GM12864 (cell line): ENCODE results near the gene EVL.

Experiments
- DNase-seq: peaks from one replicate; pipeline ENCODE4 v3.0.0-alpha.2; 2011; ENCODE audit warnings: low read depth
- H3K4me3 ChIP-seq: 2 replicates; pipeline ENCODE4 v1.5.1; 2011; ENCODE audit warnings: mild to moderate bottlenecking, low read depth, low read length, control low read depth
- TF ChIP-seq, protein P1 (sequence below): IDR thresholded peaks from 2 replicates; pipeline ENCODE4 v1.5.1; 2011; ENCODE audit warnings: low read depth, mild to moderate bottlenecking, moderate library complexity, low read length, control low read depth, inconsistent platforms; ENCODE audit errors: missing control alignments

The EVL gene

DNA sequence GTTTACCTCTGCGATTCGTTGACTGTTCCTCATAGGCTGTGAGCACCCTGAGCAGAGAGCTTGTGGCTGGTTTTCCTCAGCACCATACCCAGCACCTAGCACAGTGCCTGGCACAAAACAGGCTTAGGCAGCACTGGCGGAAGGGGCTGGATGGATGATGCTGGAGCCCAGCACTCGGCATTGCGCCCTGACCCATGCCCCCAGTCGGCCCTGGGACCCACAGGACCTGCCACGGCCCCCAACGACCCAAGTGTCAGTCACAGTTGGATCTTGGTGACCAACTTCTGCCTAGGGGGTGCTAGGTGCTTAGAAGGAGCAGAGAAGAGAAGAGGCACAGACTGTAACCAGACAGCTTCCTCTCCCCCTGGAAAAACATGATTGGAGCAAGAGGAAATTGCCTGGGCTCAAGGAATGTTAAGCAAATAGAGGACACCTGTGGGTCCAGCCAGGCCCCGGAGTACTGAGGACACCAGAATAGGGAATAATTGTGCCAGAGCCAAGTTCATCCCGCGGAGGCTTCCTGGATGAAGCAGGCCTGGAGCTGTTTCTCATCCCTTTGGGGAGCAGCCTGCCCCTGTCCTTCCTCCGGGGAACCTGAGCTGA, 62.7 kb downstream of the EVL start:
- no peak for DNase-seq
- H3K4me3 ChIP-seq = no peak overlapping the region
- TF ChIP-seq, protein P1, sequence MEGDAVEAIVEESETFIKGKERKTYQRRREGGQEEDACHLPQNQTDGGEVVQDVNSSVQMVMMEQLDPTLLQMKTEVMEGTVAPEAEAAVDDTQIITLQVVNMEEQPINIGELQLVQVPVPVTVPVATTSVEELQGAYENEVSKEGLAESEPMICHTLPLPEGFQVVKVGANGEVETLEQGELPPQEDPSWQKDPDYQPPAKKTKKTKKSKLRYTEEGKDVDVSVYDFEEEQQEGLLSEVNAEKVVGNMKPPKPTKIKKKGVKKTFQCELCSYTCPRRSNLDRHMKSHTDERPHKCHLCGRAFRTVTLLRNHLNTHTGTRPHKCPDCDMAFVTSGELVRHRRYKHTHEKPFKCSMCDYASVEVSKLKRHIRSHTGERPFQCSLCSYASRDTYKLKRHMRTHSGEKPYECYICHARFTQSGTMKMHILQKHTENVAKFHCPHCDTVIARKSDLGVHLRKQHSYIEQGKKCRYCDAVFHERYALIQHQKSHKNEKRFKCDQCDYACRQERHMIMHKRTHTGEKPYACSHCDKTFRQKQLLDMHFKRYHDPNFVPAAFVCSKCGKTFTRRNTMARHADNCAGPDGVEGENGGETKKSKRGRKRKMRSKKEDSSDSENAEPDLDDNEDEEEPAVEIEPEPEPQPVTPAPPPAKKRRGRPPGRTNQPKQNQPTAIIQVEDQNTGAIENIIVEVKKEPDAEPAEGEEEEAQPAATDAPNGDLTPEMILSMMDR = no peak

DNA sequence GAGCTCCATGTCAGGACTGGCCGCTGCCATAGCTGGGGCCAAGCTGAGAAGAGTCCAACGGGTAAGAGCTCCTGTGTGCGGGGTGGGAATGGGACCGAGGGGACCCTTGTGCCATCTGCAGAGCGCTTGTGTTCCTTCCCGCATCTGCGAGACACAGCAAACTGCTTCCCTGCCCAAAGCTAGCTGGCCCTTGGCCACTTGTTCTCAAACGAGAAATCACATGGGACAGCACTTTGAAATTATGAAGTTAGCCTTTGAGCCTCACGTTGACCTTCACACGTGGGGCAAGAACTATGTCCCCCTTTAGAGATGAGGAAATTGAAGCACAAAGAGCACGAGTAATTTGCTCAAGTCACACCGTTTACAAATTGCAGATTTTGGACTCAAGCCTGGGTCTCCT, 63.5 kb downstream of the EVL start:
- H3K4me3 ChIP-seq = no peak overlapping the region
- TF ChIP-seq, protein P1 = no peak
- DNase-seq = no peak

DNA sequence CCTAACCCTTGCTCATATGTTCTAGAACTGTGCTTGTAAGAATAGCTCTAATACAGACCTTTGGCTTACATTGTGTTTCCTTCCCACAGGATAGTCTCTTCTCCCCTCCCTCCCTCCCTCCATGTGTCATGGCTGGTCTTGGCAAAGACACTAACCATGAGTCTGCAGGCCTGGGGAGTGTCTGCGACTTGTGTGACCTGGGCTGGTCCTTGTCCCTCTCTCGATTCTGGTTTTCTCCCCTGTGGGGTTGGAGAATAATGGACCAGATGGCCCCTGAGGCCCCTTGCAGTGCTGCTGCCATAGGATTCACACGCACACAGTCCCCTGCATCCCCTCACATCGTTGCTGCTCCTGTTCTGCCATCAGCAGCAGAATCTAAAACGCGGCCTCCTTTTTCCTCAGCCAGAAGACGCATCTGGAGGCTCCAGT, 64.0 kb downstream of the EVL start:
- TF ChIP-seq, protein P1 = no peak
- no peak overlapping the region for H3K4me3 ChIP-seq
- DNase-seq = no peak

DNA sequence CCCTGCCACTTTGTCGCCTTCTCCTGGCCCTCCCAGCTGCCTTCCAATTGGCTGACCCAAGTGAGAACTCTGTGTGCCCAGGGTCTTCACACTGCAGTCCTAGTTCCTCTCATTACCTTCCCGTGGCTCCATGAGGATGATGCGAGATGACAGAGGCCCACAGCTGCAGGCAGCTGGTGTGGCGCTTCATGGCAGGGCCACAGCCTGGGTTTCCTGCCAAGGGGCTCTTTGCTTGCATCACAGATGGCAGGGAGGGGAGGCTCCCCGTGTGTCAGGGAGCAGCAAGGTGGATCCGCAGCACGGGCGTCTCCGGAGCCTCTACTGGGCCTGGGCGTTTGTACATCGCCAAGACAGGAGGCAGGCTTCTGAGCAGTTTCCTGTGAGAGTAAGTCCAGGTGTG, 65.3 kb downstream of the EVL start:
- no peak overlapping the region for H3K4me3 ChIP-seq
- no peak for DNase-seq
- TF ChIP-seq, protein P1 = no peak

DNA sequence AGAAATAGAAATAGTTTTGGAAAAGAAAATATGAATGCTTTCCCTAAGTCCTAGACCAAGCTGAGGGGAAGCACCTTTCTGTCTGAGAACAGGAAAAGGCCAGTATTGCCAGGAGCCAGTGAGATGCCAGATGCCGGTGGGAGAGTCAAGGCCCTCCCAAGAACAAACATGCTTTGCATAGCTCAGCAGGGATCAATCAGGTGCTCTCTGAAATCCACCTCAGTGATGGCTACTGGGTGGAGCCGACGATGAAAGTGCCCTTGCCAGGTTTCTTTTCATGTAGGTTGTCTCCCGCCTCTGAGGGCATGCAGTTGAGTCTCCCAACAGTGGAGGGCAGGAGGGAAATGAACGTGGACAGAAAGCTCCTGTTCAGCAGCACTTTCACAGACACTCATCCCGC, 66.0 kb downstream of the EVL start:
- H3K4me3 ChIP-seq = no peak overlapping the region
- TF ChIP-seq, protein P1 = no peak
- no peak for DNase-seq

DNA sequence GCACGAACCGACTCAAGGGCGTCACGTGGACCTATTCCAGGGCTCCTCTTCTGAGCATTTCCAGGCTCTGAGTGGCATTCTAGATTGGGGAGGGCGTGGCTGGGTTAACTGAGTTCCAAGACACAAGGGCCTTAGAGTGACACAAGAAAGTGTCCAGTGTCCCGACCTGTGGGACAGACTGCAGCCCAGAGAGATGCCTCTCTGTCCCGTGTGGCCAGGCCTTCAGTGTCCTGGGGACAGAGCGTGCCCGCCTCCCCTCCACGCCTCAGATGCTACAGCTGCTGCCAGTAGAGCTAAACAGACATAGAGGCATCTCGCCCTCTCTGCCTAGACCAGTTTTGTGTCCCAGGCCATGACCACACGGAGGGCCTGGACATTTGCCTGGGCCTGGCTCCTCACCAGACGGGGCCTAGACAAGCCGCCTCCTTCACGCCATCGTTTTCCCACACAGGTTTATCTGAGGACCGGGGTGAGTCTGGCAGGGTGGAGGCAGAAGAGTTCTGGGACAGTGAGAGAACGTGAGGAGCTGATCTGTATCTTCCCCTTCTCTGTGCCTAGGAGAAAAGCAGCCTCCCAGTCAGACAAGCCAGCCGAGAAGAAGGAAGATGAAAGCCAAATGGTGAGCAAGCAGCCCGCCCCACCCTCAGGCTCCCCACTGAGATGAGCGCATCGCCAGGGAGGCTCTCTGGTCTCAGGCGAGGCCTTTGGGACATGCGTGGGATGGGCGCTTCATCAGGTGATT, 67.1 kb downstream of the EVL start:
- DNase-seq = no peak
- TF ChIP-seq, protein P1 = no peak
- H3K4me3 ChIP-seq = no peak overlapping the region
